GM13976 (cell line): ENCODE data around the gene NFASC.
A peak's percentile ranks its signal among the peaks of the same experiment; 100 is the strongest.

ENCODE experiments used
- DNase-seq: peaks from one replicate; pipeline ENCODE4 v3.0.0; 2012; ENCODE audit warnings: low spot score
- CTCF ChIP-seq: IDR thresholded peaks from 2 replicates; pipeline ENCODE4 v1.5.1; 2012; ENCODE audit warnings: borderline replicate concordance, mild to moderate bottlenecking; ENCODE audit not compliant: insufficient read depth; ENCODE audit errors: extremely low read depth, missing control alignments, control extremely low read depth
- in situ Hi-C: fragments of 300-500 bp; cut with MboI; formaldehyde crosslinking; loops from one replicate; pipeline ENCODE4 v1.12.0; 2022; ENCODE audit warnings: low sequenced_read_pairs, mixed read lengths, inconsistent platforms; ENCODE audit not compliant: unreplicated experiment

NFASC gene

DNA sequence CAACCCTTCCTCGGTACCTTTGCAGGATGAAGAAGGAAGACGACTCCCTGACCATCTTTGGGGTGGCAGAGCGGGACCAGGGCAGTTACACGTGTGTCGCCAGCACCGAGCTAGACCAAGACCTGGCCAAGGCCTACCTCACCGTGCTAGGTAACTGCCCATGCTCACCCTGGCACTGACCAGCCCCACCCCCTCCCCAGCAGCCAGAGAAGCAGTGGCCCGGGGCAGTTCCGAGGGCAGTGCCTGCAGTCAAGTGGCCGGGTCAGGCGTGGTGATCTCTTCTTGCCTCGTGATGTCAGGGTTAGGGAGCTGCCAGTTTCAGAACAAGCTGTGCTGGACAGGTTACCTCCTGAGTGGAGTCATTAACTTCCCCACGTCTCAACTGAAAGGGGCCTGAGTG is 106.0 kb downstream of the NFASC start:
- in situ Hi-C loops, result no loop called here
- TF ChIP-seq CTCF, result no peak
- DNase-seq, result no peak

DNA sequence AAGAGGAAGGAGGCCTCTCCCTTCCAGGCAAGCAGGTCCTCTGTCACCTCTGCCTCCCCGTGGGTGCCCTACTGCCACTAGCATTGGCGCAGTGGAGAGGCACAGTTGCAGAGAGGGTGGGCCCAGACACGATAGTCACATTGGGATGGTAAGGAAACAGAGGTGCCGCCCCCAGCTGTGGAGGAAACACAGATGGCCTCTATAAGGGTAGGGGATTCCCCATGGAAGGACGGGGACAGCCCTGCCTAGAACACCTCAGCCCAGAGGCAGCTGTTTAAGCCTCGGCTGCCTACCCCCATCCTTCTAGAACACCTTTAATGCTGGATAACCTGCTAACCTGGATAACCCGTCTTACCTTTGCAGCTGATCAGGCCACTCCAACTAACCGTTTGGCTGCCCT is 106.7 kb downstream of the NFASC start:
- in situ Hi-C loops, result no loop called here
- TF ChIP-seq CTCF, result no peak

GRCh38 chr1:204978782-204979181 is 108.1 kb downstream of the NFASC start:
- no peak for TF ChIP-seq CTCF
- no peak for DNase-seq
- in situ Hi-C loops, result no loop called here

More for the DNA sequence above, 106.7 kb downstream of the NFASC start:
- peak; percentile 67 for DNase-seq

GRCh38 chr1:204979306-204979705 is 108.6 kb downstream of the NFASC start:
- in situ Hi-C loops, result no loop called here
- no peak for DNase-seq
- TF ChIP-seq CTCF, result no peak

DNA sequence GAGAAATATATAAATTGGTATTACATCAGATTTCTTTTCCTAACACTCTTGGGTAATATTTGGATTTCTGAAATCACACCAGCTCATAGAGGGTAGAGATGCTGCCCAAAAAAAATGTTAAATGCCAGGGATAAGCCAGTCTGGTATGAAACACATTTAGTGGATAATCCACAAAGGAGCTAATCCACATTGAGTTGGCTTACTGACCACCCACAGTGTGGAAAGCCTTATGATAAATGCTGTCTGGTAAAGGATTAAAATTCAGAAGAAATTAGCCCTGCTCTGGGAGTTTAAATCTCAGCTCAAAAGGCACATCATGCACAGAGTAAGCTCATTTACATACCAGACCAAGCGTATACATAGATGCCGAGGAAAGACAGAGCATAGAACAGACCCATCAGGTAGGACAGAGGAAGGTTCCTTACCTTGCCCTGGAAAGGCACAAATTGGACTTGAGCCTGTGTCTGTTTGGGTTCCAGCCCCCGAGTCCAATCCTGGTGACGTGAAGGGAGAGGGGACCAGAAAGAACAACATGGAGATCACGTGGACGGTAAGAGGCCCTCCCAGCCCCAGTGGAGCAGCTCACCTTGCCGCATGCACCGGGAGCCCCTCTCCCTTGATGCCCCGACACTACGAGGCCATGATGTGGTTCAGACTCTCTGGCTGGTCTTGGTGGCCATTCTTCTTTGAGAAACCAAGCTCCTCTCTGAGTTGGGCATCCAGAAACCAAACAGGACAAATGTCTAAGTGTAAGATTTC is 109.4 kb downstream of the NFASC start:
- in situ Hi-C loops, result no loop called here
- no peak for TF ChIP-seq CTCF
- no peak for DNase-seq

GRCh38 chr1:204980840-204981405 is 110.3 kb downstream of the NFASC start:
- in situ Hi-C loops, result no loop called here
- no peak for DNase-seq
- no peak for TF ChIP-seq CTCF
